MG63 (cell line): ENCODE measurements around the gene CLPSL1. TPM values are rescaled to one million over a fixed set of nuclear protein-coding genes. Genes with fewer than 3 reads are reported as not detected.

Experiments used
- DNase-seq: peaks from one replicate; pipeline ENCODE4 v3.0.0-alpha.2; 2020
- H3K27me3 ChIP-seq: fragments of 250-450 bp; sonication (Bioruptor Pico); 2 replicates; pipeline ENCODE4 v1.5.1; 2020; ENCODE audit warnings: mild to moderate bottlenecking, moderate library complexity
- H3K36me3 ChIP-seq: fragments of 250-450 bp; sonication (Bioruptor Pico); 2 replicates; pipeline ENCODE4 v1.5.1; 2020; ENCODE audit warnings: mild to moderate bottlenecking, moderate library complexity
- H3K4me3 ChIP-seq: fragments of 250-450 bp; sonication (Bioruptor Pico); 2 replicates; pipeline ENCODE4 v1.5.1; 2020; ENCODE audit warnings: mild to moderate bottlenecking, moderate library complexity
- H3K9me3 ChIP-seq: fragments of 250-450 bp; sonication (Bioruptor Pico); 2 replicates; pipeline ENCODE4 v1.5.1; 2020; ENCODE audit warnings: mild to moderate bottlenecking, moderate library complexity
- total RNA-seq: library from RNA; depleted of rRNA; stranded (reverse); fragments of >200 nt; shearing (Covaris generic); gene quantifications from 2 replicates; pipeline ENCODE4 v1.2.3, GENCODE V29; 2014; ENCODE audit warnings: low replicate concordance

The CLPSL1 gene
- total RNA-seq, 1 experiment from 2014 or later: not detected

GRCh38 chr6:35786272-35786671, 5.5 kb downstream of the CLPSL1 start:
- Histone ChIP-seq H3K4me3 (no peak overlapping the region), H3K9me3 (no peaks in the 10 kb centered on the region), H3K27me3 (peaks cover 43% of the 10 kb centered on the region), H3K36me3 (no peaks in the 10 kb centered on the region)
- no peak for DNase-seq

- Histone ChIP-seq H3K36me3 (no peaks in the 10 kb centered on the region), H3K4me3 (no peak overlapping the region), H3K9me3 (no peaks in the 10 kb centered on the region), H3K27me3 (peaks cover 43% of the 10 kb centered on the region)
- DNase-seq: no peak
These were observed 6.0 kb downstream of the CLPSL1 start for GRCh38 chr6:35786810-35787209.

- peaks cover 43% of the 10 kb centered on the region for H3K27me3 ChIP-seq
These were observed 6.7 kb downstream of the CLPSL1 start for GRCh38 chr6:35787266-35788218.

GRCh38 chr6:35788423-35788982, 7.7 kb downstream of the CLPSL1 start:
- no peak overlapping the region for H3K4me3 ChIP-seq
- H3K27me3 ChIP-seq: peaks cover 46% of the 10 kb centered on the region
- no peaks in the 10 kb centered on the region for H3K36me3 ChIP-seq
- no peaks in the 10 kb centered on the region for H3K9me3 ChIP-seq
- DNase-seq: no peak

More at GRCh38 chr6:35787266-35788218, 6.7 kb downstream of the CLPSL1 start:
- no peak for DNase-seq
- no peak overlapping the region for H3K4me3 ChIP-seq
- no peaks in the 10 kb centered on the region for H3K9me3 ChIP-seq
- H3K36me3 ChIP-seq: no peaks in the 10 kb centered on the region

- Histone ChIP-seq H3K9me3 (no peaks in the 10 kb centered on the region), H3K27me3 (peaks cover 38% of the 10 kb centered on the region), H3K4me3 (no peak overlapping the region), H3K36me3 (no peaks in the 10 kb centered on the region)
- DNase-seq: no peak
These were observed 9.9 kb downstream of the CLPSL1 start for GRCh38 chr6:35790683-35791082.

GRCh38 chr6:35794536-35795452, 14.0 kb downstream of the CLPSL1 start:
- H3K9me3 ChIP-seq: no peaks in the 10 kb centered on the region
- no peak for DNase-seq
- no peaks in the 10 kb centered on the region for H3K36me3 ChIP-seq
- H3K27me3 ChIP-seq: peaks cover 3% of the 10 kb centered on the region; the same call in 1 of the 2 replicates
- no peak overlapping the region for H3K4me3 ChIP-seq

- Histone ChIP-seq H3K4me3 (no peak overlapping the region), H3K36me3 (no peaks in the 10 kb centered on the region), H3K27me3 (0 out of 2 replicates have a peak, but pooled peaks cover 3% of the 10 kb centered on the region), H3K9me3 (no peaks in the 10 kb centered on the region)
- DNase-seq: no peak
These were observed 14.7 kb downstream of the CLPSL1 start for GRCh38 chr6:35795453-35796071.

GRCh38 chr6:35796236-35796635, 15.4 kb downstream of the CLPSL1 start:
- H3K27me3 ChIP-seq: 0 out of 2 replicates have a peak, but pooled peaks cover 3% of the 10 kb centered on the region
- no peak overlapping the region for H3K4me3 ChIP-seq
- no peaks in the 10 kb centered on the region for H3K9me3 ChIP-seq
- no peaks in the 10 kb centered on the region for H3K36me3 ChIP-seq
- no peak for DNase-seq

GRCh38 chr6:35797837-35798526, 17.2 kb downstream of the CLPSL1 start:
- no peak for DNase-seq
- Histone ChIP-seq H3K27me3 (no peaks in the 10 kb centered on the region), H3K9me3 (no peaks in the 10 kb centered on the region), H3K36me3 (no peaks in the 10 kb centered on the region), H3K4me3 (no peak overlapping the region)

GRCh38 chr6:35798706-35799105, 17.9 kb downstream of the CLPSL1 start:
- Histone ChIP-seq H3K36me3 (no peaks in the 10 kb centered on the region), H3K4me3 (no peak overlapping the region), H3K27me3 (no peaks in the 10 kb centered on the region), H3K9me3 (no peaks in the 10 kb centered on the region)
- DNase-seq: no peak

GRCh38 chr6:35801148-35801547, 20.3 kb downstream of the CLPSL1 start:
- no peaks in the 10 kb centered on the region for H3K36me3 ChIP-seq
- DNase-seq: no peak
- H3K9me3 ChIP-seq: no peaks in the 10 kb centered on the region
- H3K4me3 ChIP-seq: no peak overlapping the region
- no peaks in the 10 kb centered on the region for H3K27me3 ChIP-seq

GRCh38 chr6:35804996-35805736, 24.3 kb downstream of the CLPSL1 start, which contains the start of gene LHFPL5:
TSS of gene LHFPL5 (plus strand) at chr6:35805352. CDS start at chr6:35805671, 319 bp downstream.
- no peaks in the 10 kb centered on the region for H3K9me3 ChIP-seq
- DNase-seq: peak; percentile 45
- H3K4me3 ChIP-seq: 0 out of 2 replicates have a peak within 1 kb of the TSS, but pooled peaks have one; percentile 13
- no peaks in the 10 kb centered on the region for H3K36me3 ChIP-seq
- 0 out of 2 replicates have a peak, but pooled peaks cover 2% of the 10 kb centered on the region for H3K27me3 ChIP-seq

- Histone ChIP-seq H3K9me3 (no peaks in the 10 kb centered on the region), H3K27me3 (0 out of 2 replicates have a peak, but pooled peaks cover 2% of the 10 kb centered on the region), H3K4me3 (no peak overlapping the region), H3K36me3 (no peaks in the 10 kb centered on the region)
- no peak for DNase-seq
These were observed 27.9 kb downstream of the CLPSL1 start for GRCh38 chr6:35808688-35809087.

GRCh38 chr6:35809809-35810208, 29.0 kb downstream of the CLPSL1 start:
- Histone ChIP-seq H3K9me3 (no peaks in the 10 kb centered on the region), H3K27me3 (0 out of 2 replicates have a peak, but pooled peaks cover 2% of the 10 kb centered on the region), H3K36me3 (no peaks in the 10 kb centered on the region), H3K4me3 (no peak overlapping the region)
- no peak for DNase-seq
